ENCODE results near the gene NOTCH4. TPM values are rescaled to one million over a fixed set of nuclear protein-coding genes. Genes with fewer than 3 reads are reported as not detected.
A peak's percentile ranks its signal among the peaks of the same experiment; 100 is the strongest.

NOTCH4 gene
- total and polyA plus RNA-seq, 2 of the 4 experiments (the other 2 are of a cell fraction) = 0.96 to 1.3 TPM

DNA sequence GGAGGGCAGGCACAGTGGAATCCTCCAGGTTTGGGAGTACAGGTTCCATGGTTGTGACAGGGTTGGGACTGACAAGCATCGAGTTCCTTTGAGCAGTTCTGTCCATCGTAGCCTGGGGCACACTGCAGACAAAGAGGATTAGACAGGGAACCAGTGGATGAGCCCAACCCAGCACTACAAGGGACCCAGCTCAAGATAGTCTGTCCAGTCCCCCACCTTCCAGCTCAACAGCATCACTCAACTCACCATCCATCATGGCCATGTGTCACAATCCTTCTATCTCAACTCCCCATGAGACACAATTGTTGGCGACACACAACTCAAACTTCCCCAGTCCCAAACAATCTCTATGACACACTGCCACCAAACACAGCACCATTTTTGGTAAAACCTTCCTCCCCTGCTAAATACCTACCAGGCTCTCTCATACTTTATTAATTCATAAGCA, 19.6 kb downstream of the NOTCH4 start:
- Histone ChIP-seq H3K23ac (ENCODE audit: low read depth, low read length) (no peak overlapping the region), H3K4me1 (ENCODE audit: control insufficient read depth, insufficient read depth, low read length) (no peaks in the 10 kb centered on the region), H2AK5ac (ENCODE audit: low read depth, low read length) (no peak overlapping the region), H2AK9ac (replicated peaks; ENCODE audit: low read depth, low read length, poor library complexity) (peak overlapping the region; percentile 58), H2BK20ac (ENCODE audit: low read depth, low read length) (no peak overlapping the region), H3K14ac (replicated peaks; ENCODE audit: low read depth, low read length) (no peak overlapping the region), H3K27ac (ENCODE audit: insufficient read depth, low read length) (no peak overlapping the region), H4K20me1 (ENCODE audit: insufficient read depth, low read length) (no peaks in the 10 kb centered on the region), H4K91ac (ENCODE audit: insufficient read depth, low read depth, low read length) (no peak overlapping the region), H3K4me2 (ENCODE audit: low read depth, low read length) (no peak overlapping the region), H3K27me3 (ENCODE audit: control insufficient read depth, insufficient read depth, low read length) (peaks cover 10% of the 10 kb centered on the region; the same call in 1 of the 2 replicates), H2BK15ac (ENCODE audit: low read depth, low read length) (no peak overlapping the region), H3K18ac (ENCODE audit: low read depth, low read length) (no peak overlapping the region), H3K4me3 (ENCODE audit: insufficient read depth, low read depth, low read length) (no peak overlapping the region), H4K8ac (ENCODE audit: low read depth in 2 of 2, low read length in 2 of 2) (no peak overlapping the region), H3K79me1 (ENCODE audit: low read depth in 1 of 2, low read length in 2 of 2) (no peaks in the 10 kb centered on the region), H3K9me1 (ENCODE audit: insufficient read depth, low read length) (no peaks in the 10 kb centered on the region), H3K9me3 (ENCODE audit: control insufficient read depth, insufficient read depth, low read length) (no peaks in the 10 kb centered on the region), H2BK5ac (ENCODE audit: low read depth, low read length, poor library complexity, severe bottlenecking) (no peak overlapping the region), H2AFZ (replicated peaks; ENCODE audit: low read length, poor library complexity) (no peak overlapping the region), H3K36me3 (ENCODE audit: control insufficient read depth, insufficient read depth, low read length) (no peaks in the 10 kb centered on the region), H4K5ac (ENCODE audit: low read depth, low read length) (no peak overlapping the region), H3K9ac (ENCODE audit: low read depth, low read length) (no peak overlapping the region), H3K56ac (ENCODE audit: extremely low read depth, insufficient read depth, low read length) (no peak overlapping the region), H3K4ac (ENCODE audit: low read depth, low read length) (no peak overlapping the region), H2BK120ac (ENCODE audit: low read depth, low read length) (no peak overlapping the region)
- intact Hi-C loops (cut with micrococcal nuclease) = no loop called here
- TF ChIP-seq MXI1 (IDR thresholded peaks at IDR 0.05; ENCODE audit: borderline replicate concordance, low read depth, low read length) (no peak), RCOR1 (IDR thresholded peaks at IDR 0.05; ENCODE audit: insufficient replicate concordance, low read length) (no peak), MAFK (IDR thresholded peaks at IDR 0.05; ENCODE audit: low read depth, low read length) (no peak), SMC3 (IDR thresholded peaks at IDR 0.05; ENCODE audit: low read depth, low read length) (no peak), BHLHE40 (IDR thresholded peaks at IDR 0.05; ENCODE audit: low read depth, low read length) (no peak), POLR2A (IDR thresholded peaks at IDR 0.05; ENCODE audit: low read depth, low read length) (no peak), RFX5 (IDR thresholded peaks at IDR 0.05; ENCODE audit: low read depth, low read length) (no peak), CEBPB (IDR thresholded peaks at IDR 0.05; ENCODE audit: low read depth, low read length) (no peak), RAD21 (IDR thresholded peaks at IDR 0.05; ENCODE audit: low read length) (no peak), NFE2L2 (IDR thresholded peaks at IDR 0.05; ENCODE audit: low read depth, low read length) (no peak), FOS (IDR thresholded peaks at IDR 0.05; ENCODE audit: low read depth, low read length) (no peak)
- TF ChIP-seq, protein P1, sequence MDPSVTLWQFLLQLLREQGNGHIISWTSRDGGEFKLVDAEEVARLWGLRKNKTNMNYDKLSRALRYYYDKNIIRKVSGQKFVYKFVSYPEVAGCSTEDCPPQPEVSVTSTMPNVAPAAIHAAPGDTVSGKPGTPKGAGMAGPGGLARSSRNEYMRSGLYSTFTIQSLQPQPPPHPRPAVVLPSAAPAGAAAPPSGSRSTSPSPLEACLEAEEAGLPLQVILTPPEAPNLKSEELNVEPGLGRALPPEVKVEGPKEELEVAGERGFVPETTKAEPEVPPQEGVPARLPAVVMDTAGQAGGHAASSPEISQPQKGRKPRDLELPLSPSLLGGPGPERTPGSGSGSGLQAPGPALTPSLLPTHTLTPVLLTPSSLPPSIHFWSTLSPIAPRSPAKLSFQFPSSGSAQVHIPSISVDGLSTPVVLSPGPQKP (IDR thresholded peaks at IDR 0.05; ENCODE audit: borderline replicate concordance, low read depth, low read length) = no peak
- TF ChIP-seq, protein P2, sequence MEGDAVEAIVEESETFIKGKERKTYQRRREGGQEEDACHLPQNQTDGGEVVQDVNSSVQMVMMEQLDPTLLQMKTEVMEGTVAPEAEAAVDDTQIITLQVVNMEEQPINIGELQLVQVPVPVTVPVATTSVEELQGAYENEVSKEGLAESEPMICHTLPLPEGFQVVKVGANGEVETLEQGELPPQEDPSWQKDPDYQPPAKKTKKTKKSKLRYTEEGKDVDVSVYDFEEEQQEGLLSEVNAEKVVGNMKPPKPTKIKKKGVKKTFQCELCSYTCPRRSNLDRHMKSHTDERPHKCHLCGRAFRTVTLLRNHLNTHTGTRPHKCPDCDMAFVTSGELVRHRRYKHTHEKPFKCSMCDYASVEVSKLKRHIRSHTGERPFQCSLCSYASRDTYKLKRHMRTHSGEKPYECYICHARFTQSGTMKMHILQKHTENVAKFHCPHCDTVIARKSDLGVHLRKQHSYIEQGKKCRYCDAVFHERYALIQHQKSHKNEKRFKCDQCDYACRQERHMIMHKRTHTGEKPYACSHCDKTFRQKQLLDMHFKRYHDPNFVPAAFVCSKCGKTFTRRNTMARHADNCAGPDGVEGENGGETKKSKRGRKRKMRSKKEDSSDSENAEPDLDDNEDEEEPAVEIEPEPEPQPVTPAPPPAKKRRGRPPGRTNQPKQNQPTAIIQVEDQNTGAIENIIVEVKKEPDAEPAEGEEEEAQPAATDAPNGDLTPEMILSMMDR (conservative IDR thresholded peaks at IDR 0.05; ENCODE audit: low read depth, low read length) = no peak
- TF ChIP-seq, protein P3, sequence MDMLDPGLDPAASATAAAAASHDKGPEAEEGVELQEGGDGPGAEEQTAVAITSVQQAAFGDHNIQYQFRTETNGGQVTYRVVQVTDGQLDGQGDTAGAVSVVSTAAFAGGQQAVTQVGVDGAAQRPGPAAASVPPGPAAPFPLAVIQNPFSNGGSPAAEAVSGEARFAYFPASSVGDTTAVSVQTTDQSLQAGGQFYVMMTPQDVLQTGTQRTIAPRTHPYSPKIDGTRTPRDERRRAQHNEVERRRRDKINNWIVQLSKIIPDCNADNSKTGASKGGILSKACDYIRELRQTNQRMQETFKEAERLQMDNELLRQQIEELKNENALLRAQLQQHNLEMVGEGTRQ (IDR thresholded peaks at IDR 0.05; ENCODE audit: low read depth, low read length) = no peak
- ChIA-PET POLR2A (ENCODE audit: unreplicated experiment) (no interaction called here), CTCF (no interaction called here)
- in situ Hi-C loops (cut with MboI; ENCODE audit: low sequenced_read_pairs) = no loop called here
- DNase-seq = no peak
- no TSS peak for BruUV-seq (replicated peaks)
- dilution Hi-C loops (cut with HindIII; ENCODE audit: low sequenced_read_pairs, unreplicated experiment) = no loop called here
- ATAC-seq (ENCODE audit: low read depth) = no peak
- 100% methylated on average over 1 of the region's 3 CpGs; no CpG with 5 or more reads in 1 of the 2 experiments for WGBS, 2 experiments (ENCODE audit: extremely low coverage in 2 of 2, insufficient read length in 1 of 2)
